Neural cell (in vitro differentiated cells): ENCODE results near the gene SLC25A46. TPM values are rescaled to one million over a fixed set of nuclear protein-coding genes. Genes with fewer than 3 reads are reported as not detected.

Source experiments
- H2AFZ ChIP-seq: fragments of 200-600, 300-800 bp; sonication (generic), shearing (Covaris generic); 2 replicates; pipeline ENCODE4 v1.6.0; 2014; ENCODE audit warnings: low read depth, mild to moderate bottlenecking, antibody characterized with exemption, low read length, moderate library complexity
- H3F3A ChIP-seq: fragments of 200-600 bp; shearing (Covaris generic); 2 replicates; pipeline ENCODE4 v1.6.1; 2016; ENCODE audit warnings: mild to moderate bottlenecking, moderate library complexity, mixed read lengths, antibody characterized with exemption, low read length; ENCODE audit not compliant: insufficient read depth, poor library complexity, severe bottlenecking
- H3K27ac ChIP-seq: fragments of 200-600, 300-800 bp; sonication (generic), shearing (Covaris generic); 2 replicates; pipeline ENCODE4 v1.5.1; 2014; ENCODE audit warnings: mild to moderate bottlenecking, low read length, moderate library complexity
- H3K27me3 ChIP-seq: fragments of 300-800, 200-600 bp; sonication (generic), shearing (Covaris generic); 2 replicates; pipeline ENCODE4 v1.6.0; 2014; ENCODE audit warnings: mild to moderate bottlenecking, low read depth, low read length, moderate library complexity; ENCODE audit not compliant: insufficient read depth
- H3K36me3 ChIP-seq: fragments of 300-800, 200-600 bp; sonication (generic), shearing (Covaris generic); 2 replicates; pipeline ENCODE4 v1.5.1; 2014; ENCODE audit warnings: mild to moderate bottlenecking, antibody characterized with exemption, low read length, moderate library complexity; ENCODE audit not compliant: insufficient read depth
- H3K4me2 ChIP-seq: fragments of 300-800, 200-600 bp; sonication (generic), shearing (Covaris generic); 2 replicates; pipeline ENCODE4 v1.6.0; 2014; ENCODE audit warnings: mild to moderate bottlenecking, low read length
- H3K4me3 ChIP-seq: fragments of 300-800, 200-600 bp; sonication (generic), shearing (Covaris generic); 2 replicates; pipeline ENCODE4 v1.5.1; 2014; ENCODE audit warnings: mild to moderate bottlenecking, low read length, moderate library complexity
- H3K79me2 ChIP-seq: fragments of 200-600 bp; shearing (Covaris generic); replicated peaks from 2 replicates; pipeline ENCODE4 v1.6.0; 2014; ENCODE audit warnings: mild to moderate bottlenecking, low read length, moderate library complexity; ENCODE audit not compliant: insufficient read depth
- H3K9ac ChIP-seq: fragments of 300-800, 200-600 bp; sonication (generic), shearing (Covaris generic); 2 replicates; pipeline ENCODE4 v1.6.1; 2016; ENCODE audit warnings: mild to moderate bottlenecking, low read length, mixed read lengths
- H3K9me2 ChIP-seq: fragments of 200-600 bp; shearing (Covaris generic); 2 replicates; pipeline ENCODE4 v1.6.1; 2016; ENCODE audit warnings: mild to moderate bottlenecking, low read length, mixed read lengths; ENCODE audit not compliant: insufficient read depth
- H3K9me3 ChIP-seq: fragments of 200-600, 300-800 bp; sonication (generic), shearing (Covaris generic); 2 replicates; pipeline ENCODE4 v1.6.1; 2016; ENCODE audit warnings: mild to moderate bottlenecking, mixed run types, low read length, moderate library complexity, mixed read lengths
- H4K20me1 ChIP-seq: fragments of 200-600 bp; shearing (Covaris generic); 2 replicates; pipeline ENCODE4 v1.6.1; 2016; ENCODE audit warnings: mild to moderate bottlenecking, mixed run types; ENCODE audit not compliant: insufficient read depth
- EP300 ChIP-seq: fragments of 450-650 bp; conservative IDR thresholded peaks from 2 replicates; pipeline ENCODE4 v1.6.1; 2014; ENCODE audit warnings: antibody characterized with exemption, mild to moderate bottlenecking, moderate library complexity; ENCODE audit not compliant: poor library complexity, severe bottlenecking
- EZH2 ChIP-seq: fragments of 200-600, 300-800 bp; shearing (Covaris generic), sonication (generic); IDR thresholded peaks from 2 replicates; pipeline ENCODE4 v1.6.1; 2014; ENCODE audit warnings: antibody characterized with exemption, low read length, borderline replicate concordance, mild to moderate bottlenecking; ENCODE audit not compliant: insufficient read depth, poor library complexity, severe bottlenecking
- MXI1 ChIP-seq: fragments of 450-650 bp; conservative IDR thresholded peaks from 2 replicates; pipeline ENCODE4 v1.6.1; 2014; ENCODE audit warnings: antibody characterized with exemption, mild to moderate bottlenecking; ENCODE audit not compliant: poor library complexity, severe bottlenecking
- POLR2AphosphoS5 ChIP-seq: IDR thresholded peaks from 2 replicates; pipeline ENCODE4 v1.6.1; 2012
- RAD21 ChIP-seq: fragments of 450-650 bp; conservative IDR thresholded peaks from 2 replicates; pipeline ENCODE4 v1.6.1; 2014; ENCODE audit warnings: antibody characterized with exemption, mild to moderate bottlenecking, moderate library complexity
- TAF1 ChIP-seq: IDR thresholded peaks from 2 replicates; pipeline ENCODE4 v1.6.1; 2012; ENCODE audit warnings: low read depth
- polyA plus RNA-seq: library from polyadenylated mRNA; depleted of rRNA; stranded (reverse); fragments of >200 nt; gene quantifications from 2 replicates; pipeline ENCODE4 v1.2.3, GENCODE V29; 2014
- TF ChIP-seq, protein P1 (sequence below): fragments of 450-650 bp; IDR thresholded peaks from 2 replicates; pipeline ENCODE4 v1.5.1; 2014; ENCODE audit warnings: antibody characterized with exemption, mild to moderate bottlenecking, moderate library complexity; ENCODE audit not compliant: poor library complexity, severe bottlenecking
- TF ChIP-seq, protein P2 (sequence below): IDR thresholded peaks from 2 replicates; pipeline ENCODE4 v1.6.1; 2012; ENCODE audit warnings: borderline replicate concordance

Gene SLC25A46
- polyA plus RNA-seq, 1 donor from 2014 or later, result 118 TPM

- no peaks in the 10 kb centered on the region for H3K36me3 ChIP-seq
- no peak overlapping the region for H3K27ac ChIP-seq
- no peak overlapping the region for H3K9ac ChIP-seq
- no peaks in the 10 kb centered on the region for H3K27me3 ChIP-seq
- H3K79me2 ChIP-seq, result no peaks in the 10 kb centered on the region
- H3K9me2 ChIP-seq, result no peaks in the 10 kb centered on the region
- H3K4me3 ChIP-seq, result no peak overlapping the region
- H4K20me1 ChIP-seq, result no peaks in the 10 kb centered on the region
- no peaks in the 10 kb centered on the region for H3F3A ChIP-seq
- H3K4me2 ChIP-seq, result no peak overlapping the region
- H2AFZ ChIP-seq, result no peak overlapping the region
- H3K9me3 ChIP-seq, result no peaks in the 10 kb centered on the region
- TF ChIP-seq TAF1 (no peak), EZH2 (no peak), RAD21 (no peak)
- TF ChIP-seq, protein P1, sequence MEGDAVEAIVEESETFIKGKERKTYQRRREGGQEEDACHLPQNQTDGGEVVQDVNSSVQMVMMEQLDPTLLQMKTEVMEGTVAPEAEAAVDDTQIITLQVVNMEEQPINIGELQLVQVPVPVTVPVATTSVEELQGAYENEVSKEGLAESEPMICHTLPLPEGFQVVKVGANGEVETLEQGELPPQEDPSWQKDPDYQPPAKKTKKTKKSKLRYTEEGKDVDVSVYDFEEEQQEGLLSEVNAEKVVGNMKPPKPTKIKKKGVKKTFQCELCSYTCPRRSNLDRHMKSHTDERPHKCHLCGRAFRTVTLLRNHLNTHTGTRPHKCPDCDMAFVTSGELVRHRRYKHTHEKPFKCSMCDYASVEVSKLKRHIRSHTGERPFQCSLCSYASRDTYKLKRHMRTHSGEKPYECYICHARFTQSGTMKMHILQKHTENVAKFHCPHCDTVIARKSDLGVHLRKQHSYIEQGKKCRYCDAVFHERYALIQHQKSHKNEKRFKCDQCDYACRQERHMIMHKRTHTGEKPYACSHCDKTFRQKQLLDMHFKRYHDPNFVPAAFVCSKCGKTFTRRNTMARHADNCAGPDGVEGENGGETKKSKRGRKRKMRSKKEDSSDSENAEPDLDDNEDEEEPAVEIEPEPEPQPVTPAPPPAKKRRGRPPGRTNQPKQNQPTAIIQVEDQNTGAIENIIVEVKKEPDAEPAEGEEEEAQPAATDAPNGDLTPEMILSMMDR, result no peak
- TF ChIP-seq, protein P2, sequence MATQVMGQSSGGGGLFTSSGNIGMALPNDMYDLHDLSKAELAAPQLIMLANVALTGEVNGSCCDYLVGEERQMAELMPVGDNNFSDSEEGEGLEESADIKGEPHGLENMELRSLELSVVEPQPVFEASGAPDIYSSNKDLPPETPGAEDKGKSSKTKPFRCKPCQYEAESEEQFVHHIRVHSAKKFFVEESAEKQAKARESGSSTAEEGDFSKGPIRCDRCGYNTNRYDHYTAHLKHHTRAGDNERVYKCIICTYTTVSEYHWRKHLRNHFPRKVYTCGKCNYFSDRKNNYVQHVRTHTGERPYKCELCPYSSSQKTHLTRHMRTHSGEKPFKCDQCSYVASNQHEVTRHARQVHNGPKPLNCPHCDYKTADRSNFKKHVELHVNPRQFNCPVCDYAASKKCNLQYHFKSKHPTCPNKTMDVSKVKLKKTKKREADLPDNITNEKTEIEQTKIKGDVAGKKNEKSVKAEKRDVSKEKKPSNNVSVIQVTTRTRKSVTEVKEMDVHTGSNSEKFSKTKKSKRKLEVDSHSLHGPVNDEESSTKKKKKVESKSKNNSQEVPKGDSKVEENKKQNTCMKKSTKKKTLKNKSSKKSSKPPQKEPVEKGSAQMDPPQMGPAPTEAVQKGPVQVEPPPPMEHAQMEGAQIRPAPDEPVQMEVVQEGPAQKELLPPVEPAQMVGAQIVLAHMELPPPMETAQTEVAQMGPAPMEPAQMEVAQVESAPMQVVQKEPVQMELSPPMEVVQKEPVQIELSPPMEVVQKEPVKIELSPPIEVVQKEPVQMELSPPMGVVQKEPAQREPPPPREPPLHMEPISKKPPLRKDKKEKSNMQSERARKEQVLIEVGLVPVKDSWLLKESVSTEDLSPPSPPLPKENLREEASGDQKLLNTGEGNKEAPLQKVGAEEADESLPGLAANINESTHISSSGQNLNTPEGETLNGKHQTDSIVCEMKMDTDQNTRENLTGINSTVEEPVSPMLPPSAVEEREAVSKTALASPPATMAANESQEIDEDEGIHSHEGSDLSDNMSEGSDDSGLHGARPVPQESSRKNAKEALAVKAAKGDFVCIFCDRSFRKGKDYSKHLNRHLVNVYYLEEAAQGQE, result no peak
Measured at GRCh38 chr5:110751902-110752762, 13.3 kb downstream of the SLC25A46 start.

DNA sequence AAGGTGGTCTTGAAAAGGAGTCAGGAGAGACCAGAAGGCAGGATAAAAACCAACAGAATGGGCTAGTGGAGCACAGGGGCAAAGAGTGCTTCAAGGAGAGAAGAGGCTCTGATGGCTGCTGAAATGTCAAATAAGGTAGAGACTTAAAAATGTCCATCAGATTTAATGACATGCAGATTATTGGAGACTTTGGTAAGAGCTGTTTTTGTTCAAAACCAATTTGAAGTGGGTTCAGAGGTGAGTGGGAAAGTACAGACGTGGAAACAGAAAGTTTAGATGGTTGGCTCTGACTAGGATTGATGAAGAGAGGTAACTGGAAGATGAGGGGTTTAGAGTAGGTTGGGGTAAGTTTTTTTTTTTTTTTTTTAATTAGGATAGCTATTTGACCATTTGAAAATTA, 14.1 kb downstream of the SLC25A46 start:
- no peak overlapping the region for H3K9ac ChIP-seq
- no peaks in the 10 kb centered on the region for H4K20me1 ChIP-seq
- no peak overlapping the region for H3K4me2 ChIP-seq
- no peak overlapping the region for H2AFZ ChIP-seq
- no peak overlapping the region for H3K27ac ChIP-seq
- H3K9me2 ChIP-seq, result no peaks in the 10 kb centered on the region
- no peaks in the 10 kb centered on the region for H3K79me2 ChIP-seq
- TF ChIP-seq RAD21 (no peak), EP300 (no peak), POLR2AphosphoS5 (no peak)
- no peaks in the 10 kb centered on the region for H3K9me3 ChIP-seq
- no peaks in the 10 kb centered on the region for H3F3A ChIP-seq
- no peaks in the 10 kb centered on the region for H3K36me3 ChIP-seq
- H3K27me3 ChIP-seq, result no peaks in the 10 kb centered on the region
- no peak overlapping the region for H3K4me3 ChIP-seq

DNA sequence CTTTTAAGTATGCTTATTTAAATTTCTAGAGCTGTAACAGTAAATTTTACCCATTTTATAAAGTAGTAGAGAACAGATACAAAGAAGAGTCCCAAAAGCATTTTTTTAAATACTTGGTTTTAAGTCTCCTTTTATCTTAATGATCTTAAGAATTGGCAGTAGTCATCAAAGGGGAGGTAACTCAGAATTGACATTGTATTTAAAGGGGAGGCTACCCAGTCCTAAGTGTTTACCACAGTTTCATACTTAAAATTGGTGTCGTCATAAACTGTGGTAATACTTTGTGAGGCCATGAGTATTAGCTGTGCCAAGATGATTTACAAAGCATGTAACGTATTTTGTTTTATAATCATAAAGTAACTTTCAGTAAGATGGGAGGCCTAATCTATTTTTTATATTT, 14.8 kb downstream of the SLC25A46 start:
- Histone ChIP-seq H3K4me3 (no peak overlapping the region), H3K4me2 (no peak overlapping the region), H3K27ac (no peak overlapping the region), H3F3A (no peaks in the 10 kb centered on the region), H3K27me3 (no peaks in the 10 kb centered on the region), H3K9me2 (no peaks in the 10 kb centered on the region), H2AFZ (no peak overlapping the region), H3K36me3 (no peaks in the 10 kb centered on the region), H3K9ac (no peak overlapping the region), H3K9me3 (no peaks in the 10 kb centered on the region), H3K79me2 (no peaks in the 10 kb centered on the region), H4K20me1 (no peaks in the 10 kb centered on the region)
- TF ChIP-seq MXI1, result no peak
- TF ChIP-seq, protein P2, result no peak
